ENCODE results near the gene CDK13.

DNA sequence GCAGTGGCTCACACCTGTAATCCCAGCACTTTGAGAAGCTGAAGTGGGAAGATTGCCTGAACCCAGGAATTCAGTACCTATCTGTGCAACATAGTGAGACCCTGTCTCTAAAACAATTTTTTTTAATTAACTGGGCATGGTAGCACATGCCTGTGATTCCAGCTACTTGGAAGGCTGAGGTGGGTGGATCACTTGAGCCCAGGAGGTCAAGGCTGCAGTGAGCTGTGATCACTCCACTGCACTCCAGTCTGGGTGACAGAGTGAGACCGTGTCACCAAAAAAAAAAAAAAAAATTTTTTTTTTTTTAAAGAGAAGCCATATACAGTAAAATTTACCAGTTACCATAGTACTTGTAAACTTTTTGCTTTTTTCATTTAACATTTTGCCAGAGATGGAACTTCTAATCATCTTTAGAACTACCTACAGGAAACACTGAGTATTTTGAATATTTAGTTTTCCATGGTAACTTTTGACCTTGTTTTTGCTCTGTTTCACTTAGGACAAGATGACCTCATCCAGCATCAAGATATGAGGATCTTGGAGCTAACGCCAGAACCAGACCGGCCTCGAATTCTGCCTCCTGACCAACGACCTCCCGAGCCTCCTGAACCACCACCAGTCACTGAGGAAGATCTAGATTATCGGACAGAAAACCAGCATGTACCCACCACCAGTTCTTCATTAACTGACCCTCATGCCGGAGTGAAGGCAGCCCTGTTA is 143.7 kb downstream of the CDK13 start:
- TF ChIP-seq CTCF (IDR thresholded peaks at IDR 0.05; ENCODE audit: low read length) (no peak), EZH2phosphoT487 (IDR thresholded peaks at IDR 0.05; ENCODE audit: low read length) (no peak), EZH2 (optimal IDR thresholded peaks at IDR 0.05; ENCODE audit: low read depth, low read length) (no peak)
